ENCODE measurements around the gene DUSP16.
"Not testable (repeated sequence)": the region's sequence is repeated elsewhere in the genome, so short reads cannot be mapped to it uniquely, and the experiment has no call there.

DNA sequence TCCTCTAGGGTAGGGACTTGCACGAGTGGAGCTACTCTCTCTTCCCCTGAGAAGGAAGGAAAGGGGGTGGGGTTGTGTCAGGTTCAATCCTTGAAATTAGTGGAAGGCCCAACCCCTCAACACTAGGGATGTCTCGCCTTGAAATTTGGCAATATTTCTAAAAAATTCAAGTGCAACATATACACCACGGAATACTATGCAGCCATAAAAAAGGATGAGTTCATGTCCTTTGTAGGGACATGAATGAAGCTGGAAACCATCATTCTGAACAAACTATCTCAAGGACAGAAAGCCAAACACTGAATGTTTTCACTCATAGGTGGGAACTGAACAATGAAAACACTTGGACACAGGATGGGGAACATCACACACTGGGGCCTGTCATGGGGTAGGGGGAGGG lies 33.9 kb upstream of the DUSP16 start:
- TF ChIP-seq POLR2A (IDR thresholded peaks at IDR 0.05; ENCODE audit: low read depth, low read length); TAF1 (IDR thresholded peaks at IDR 0.05; ENCODE audit: borderline replicate concordance, low read depth, low read length); POLR2AphosphoS5 (IDR thresholded peaks at IDR 0.05; ENCODE audit: low read depth, low read length): not testable (repeated sequence)

Measured in GM12892 (cell line).